OCI-LY7 (cell line): Measurements from ENCODE around the gene SPP2.

ENCODE experiments used
- CTCF ChIP-seq: fragments of 200-600 bp; sonication (generic); conservative IDR thresholded peaks from 2 replicates; pipeline ENCODE4 v1.5.1; 2014; ENCODE audit warnings: mild to moderate bottlenecking, antibody characterized with exemption, low read length, moderate library complexity, mixed read lengths
- EZH2phosphoT487 ChIP-seq: fragments of 200-600 bp; sonication (generic); IDR thresholded peaks from 2 replicates; pipeline ENCODE4 v1.6.1; 2018; ENCODE audit warnings: low read depth, borderline replicate concordance, mild to moderate bottlenecking, mixed run types, antibody characterized with exemption, low read length, moderate library complexity, mixed read lengths

- no peak for TF ChIP-seq CTCF
- TF ChIP-seq EZH2phosphoT487, result no peak
Observed at GRCh38 chr2:234051374-234052070, 1.0 kb downstream of the SPP2 start.
